HG03159 (cell line): ENCODE measurements around the gene FAAH.
"Not testable (repeated sequence)": the region's sequence is repeated elsewhere in the genome, so short reads cannot be mapped to it uniquely, and the experiment has no call there.

Experiments used
- ATAC-seq: cut with Tn5 transposase; IDR thresholded peaks from one replicate; pipeline ENCODE4 v1.9.1; 2021; ENCODE audit warnings: mild to moderate bottlenecking, moderate library complexity; ENCODE audit not compliant: unreplicated experiment

The FAAH gene

DNA sequence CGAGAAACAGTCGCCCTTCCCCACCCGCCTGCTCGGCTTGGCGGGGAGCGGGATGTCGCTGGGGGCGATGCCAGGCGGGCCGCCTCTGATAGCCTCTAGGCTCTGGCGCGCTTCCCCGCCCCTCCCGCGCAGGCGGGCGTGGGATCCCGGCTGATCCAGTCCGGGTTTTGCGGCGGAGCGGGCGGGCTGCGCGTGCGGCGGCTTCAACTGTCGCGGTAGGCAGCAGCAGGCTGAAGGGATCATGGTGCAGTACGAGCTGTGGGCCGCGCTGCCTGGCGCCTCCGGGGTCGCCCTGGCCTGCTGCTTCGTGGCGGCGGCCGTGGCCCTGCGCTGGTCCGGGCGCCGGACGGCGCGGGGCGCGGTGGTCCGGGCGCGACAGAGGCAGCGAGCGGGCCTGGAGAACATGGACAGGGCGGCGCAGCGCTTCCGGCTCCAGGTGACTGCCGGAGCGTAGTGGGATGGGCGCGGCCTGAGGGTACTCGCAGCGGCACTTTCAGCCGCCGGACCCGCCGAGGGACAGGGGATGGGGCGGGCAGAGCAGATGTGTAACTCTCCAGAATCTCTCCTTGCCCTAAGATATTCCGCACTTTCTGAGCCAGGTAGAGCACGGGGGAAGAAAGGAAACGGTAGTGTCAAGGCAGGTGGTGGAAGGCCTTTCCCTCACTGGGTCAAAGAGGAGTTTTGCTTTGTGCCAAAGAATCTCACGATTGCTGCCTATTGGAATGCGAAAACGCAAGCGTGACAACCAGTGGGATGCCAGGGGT is at the start of gene FAAH:
TSS of gene FAAH (plus strand) at position 210 of the 764 bp plus-strand sequence. CDS start at position 242, 32 bp downstream.
- ATAC-seq = no peak

DNA sequence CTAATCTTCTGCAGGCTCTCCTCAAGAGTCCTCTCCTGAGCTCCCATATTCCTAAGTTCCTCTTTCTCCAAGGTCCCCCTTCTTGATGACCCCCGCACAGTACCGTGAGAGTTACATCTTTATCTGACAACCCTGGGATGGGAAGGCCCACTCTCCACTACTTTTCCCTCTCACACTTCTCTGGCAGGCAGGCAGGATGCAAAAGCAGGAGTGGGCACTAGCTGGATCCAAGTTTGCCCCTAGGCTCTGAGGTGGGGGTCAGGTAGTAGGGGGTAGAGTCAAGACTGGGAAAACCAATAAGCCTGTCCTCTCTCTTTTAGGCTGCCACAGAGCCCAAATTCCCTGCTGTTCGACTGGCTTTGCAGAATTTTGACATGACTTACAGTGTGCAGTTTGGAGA is 49.6 kb upstream of the FAAH start:
- ATAC-seq = no peak

DNA sequence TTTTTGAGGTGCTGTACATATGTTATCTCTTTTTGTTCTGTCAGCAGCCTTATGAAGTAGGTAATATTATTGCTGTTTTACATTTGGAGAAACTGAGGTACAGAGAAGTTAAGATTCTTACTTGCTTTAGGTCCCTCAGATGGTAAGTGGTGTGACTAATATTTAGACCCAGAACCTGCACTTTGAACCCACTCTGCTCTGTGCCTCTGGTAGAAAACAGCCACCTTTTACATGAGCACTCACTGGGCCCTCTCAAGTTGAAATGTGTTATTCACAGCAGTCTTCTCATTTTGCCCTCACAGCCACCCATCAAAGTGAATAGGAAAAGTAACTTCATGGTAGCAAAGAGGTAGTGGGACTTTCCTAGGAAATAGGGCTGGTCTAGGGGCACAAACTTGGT is 48.8 kb upstream of the FAAH start:
- ATAC-seq = no peak

DNA sequence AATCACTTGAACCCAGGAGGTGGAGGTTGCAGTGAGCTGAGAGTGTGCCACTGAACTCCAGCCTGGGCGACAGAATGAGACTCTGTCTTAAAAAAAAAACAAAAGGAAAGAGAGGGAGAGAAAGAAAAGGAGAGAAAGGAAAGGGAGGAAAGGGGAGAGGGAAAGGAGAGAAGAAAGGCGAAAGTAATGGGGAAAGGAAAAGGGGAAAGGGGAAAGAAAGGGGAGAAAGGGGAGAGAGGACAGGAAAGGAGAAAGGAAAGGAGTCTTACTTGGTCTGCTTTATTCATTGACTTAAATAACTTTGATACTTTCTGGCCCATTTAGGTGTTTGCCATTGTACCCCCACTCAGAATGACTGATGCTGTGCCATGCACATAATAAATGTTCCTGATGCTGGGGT is 41.8 kb upstream of the FAAH start:
- ATAC-seq = no peak

DNA sequence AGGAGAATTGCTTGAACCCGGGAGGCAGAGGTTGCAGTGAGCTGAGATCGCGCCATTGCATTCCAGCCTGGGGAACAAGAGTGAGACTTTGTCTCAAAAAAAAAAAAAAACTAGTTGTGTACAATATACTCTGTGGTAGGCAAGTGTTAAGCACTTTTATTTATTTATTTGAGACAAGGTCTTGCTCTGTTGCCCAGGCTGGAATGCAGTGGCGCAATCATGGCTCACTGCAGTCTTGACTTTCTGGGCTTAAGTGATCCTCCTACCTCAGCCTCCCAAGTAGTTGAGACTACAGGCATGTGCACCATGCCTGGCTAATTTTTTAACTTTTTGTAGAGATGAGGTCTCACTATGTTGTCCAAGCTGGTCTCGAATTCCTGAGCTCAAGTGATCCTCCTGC is 38.2 kb upstream of the FAAH start:
- not testable (repeated sequence) for ATAC-seq

DNA sequence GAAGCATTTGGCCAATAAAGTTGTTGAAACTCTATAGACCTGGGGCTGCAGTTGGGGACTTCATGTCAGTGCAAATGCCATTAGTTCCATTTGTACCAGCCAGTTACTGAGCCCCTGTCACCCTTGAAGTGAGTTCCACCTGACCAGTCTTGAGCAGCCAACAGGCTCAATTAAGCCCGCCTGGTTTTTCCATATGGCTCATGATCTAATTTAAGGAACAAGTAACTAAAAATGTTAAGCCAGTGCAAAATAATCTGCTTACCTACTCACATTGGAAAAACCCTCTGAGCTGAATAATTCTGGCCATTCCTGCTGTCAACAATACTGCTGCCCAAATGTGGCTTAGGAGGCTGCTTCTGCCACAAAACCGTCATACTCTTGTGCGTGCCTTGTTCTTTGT is 32.0 kb upstream of the FAAH start:
- no peak for ATAC-seq

DNA sequence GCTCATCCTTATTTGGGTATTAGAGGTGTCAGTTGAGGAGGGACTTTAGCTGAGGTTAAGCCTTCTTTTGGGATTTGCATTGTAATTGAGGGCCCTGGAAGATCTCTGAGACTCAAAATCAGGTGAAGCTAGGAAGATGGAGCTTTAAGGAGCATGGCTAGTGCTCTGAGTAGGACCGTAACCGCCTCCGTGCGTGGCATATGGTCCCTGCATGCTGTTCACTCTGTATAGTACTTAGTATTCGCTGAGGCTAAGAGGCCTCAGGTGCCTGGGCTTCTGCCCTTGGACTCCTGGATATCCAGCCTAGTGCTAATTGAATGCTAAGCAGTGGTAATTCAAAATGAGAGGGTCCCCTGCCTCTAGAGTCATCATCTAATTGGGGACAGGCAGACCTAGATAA is 31.0 kb upstream of the FAAH start:
- no peak for ATAC-seq

DNA sequence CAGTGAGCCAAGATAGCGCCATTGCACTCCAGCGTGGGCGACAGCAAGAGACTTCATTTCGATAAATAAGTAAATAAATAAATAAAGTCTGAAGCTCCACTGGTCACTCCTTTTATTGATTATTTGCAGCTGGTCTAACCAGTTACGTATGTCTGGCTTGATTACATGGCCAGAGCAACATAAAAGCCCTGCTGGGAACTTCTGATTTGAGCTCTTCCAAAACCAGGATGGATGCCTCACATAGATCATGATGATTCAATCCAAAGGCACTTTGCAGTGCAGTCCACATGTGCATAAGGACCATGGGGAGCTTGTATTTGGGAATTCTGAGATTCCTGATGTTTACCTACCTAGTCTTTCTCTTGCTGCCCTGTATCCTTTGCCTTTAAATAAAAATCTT is 29.5 kb upstream of the FAAH start:
- ATAC-seq = no peak

DNA sequence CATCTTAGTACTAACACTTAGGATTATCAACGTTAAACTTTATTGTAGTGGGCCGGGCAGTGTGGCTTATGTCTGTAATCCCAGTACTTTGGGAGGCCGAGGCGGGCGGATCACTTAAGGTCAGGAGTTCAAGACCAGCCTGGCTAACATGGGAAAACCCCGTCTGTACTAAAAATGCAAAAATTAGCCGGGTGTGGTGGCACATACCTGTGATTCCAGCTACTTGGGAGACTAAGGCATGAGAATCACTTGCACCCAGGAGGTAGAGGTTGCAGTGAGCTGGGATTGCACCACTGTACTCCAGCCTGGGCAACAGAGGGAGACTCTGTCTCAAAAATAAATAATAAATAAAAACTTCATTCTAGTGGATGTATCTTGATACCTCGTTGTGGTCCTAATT is 28.3 kb upstream of the FAAH start:
- not testable (repeated sequence) for ATAC-seq

DNA sequence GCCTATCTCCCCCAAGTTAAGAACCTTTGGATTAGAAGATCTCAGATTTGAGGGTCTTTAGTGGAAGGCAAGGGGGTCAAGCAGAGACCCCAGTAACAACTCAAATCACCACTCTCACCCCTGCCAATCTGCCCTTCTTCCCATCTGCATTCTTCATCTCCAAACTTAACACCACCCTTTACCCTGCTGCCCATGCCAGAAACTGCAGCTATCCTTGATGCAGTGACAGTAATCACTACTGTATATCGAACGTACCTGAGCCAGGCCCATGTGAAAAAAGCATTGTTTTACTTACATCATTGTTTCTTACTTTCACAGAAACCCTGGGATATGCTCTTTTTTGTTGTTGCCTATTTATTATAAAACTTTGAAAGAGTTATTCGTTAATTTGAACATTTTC is 27.0 kb upstream of the FAAH start:
- no peak for ATAC-seq

DNA sequence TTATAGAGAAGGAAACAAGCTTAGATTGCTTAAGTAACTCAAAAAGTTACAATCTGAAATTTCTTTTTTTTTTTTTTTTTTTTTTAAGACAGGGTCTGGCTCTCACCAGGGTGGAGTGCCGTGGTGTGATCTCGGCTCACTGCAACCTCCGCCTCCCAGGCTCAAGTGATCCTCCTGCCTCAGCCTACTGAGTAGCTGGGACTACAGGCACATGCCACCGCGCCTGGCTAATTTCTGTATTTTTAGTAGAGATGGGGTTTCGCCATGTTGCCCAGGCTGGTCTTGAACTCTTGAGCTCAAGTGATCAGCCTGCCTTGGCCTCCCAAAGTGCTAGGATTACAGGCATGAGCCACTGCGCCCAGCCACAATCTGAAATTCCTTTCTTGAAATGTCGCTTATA is 26.4 kb upstream of the FAAH start:
- ATAC-seq = not testable (repeated sequence)

DNA sequence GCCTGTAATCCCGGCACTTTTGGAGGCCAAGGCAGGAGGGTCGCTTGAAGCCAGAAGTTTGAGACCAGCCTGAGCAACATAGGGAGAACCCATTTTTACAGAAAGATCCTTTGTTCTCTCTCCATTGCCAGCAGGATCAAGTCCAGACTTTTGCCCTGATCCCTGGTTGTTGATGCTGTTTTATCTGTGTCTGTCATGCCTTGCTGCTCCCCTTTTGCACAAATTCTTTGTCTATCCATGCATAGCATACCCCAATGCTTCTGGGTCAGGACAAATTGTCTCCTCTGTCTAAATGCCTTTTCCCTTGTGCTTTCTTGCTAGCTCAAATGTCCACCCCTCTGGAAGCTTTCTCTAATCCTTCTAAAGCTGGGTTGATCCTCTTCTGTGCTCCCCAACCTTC is 25.3 kb upstream of the FAAH start:
- ATAC-seq = no peak

DNA sequence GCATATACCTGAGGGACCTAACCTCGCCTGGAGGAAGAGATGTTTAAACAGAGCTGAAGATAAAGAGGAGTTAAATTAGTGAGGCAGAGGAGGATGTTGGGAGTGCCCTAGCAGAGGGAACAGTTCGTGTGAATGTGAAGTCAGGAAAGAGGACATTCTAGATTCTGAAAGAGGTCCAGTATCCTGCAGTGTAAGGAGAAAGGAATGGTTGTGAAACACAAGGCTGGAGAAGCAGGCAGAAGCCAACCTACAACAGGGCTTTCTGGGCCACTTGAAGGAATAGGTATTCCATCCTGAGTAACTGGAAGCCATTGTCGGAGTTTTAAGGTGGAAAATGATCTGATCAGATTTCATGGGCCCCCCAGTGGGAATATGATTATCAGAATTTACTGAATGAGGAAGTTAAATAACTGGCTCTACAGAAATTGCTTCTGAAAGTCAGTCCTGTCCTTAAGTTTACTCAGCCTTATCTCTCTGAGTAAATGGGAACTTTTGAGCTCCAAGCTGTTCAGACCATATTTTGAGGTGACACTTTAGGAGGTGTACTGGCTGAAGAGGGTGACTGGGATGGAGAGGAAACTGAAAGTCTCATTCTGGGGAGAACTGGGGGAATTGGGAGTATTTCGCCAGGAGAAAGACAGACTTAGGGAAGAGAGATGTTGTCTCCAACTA is 24.4 kb upstream of the FAAH start:
- ATAC-seq = no peak

DNA sequence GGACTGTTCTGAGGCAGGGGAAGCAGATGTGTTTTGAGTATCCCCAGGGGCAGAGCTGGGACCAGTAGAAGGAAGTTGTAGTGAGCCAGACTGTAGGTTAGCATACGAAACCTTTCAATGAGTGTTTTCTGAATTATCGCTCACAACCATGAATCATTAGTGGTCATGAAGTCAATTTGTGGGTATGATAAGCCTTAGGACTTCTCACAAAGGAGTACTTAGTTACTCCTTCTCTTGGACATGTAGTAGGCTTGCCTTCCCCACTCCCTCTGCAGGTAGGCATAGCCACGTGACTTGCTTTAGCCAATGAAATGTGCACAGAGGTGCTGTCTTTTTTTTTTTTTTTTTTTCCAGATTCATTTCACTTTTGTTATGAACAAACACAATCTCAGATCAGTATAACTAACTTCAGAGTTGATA is 23.9 kb upstream of the FAAH start:
- ATAC-seq = no peak

DNA sequence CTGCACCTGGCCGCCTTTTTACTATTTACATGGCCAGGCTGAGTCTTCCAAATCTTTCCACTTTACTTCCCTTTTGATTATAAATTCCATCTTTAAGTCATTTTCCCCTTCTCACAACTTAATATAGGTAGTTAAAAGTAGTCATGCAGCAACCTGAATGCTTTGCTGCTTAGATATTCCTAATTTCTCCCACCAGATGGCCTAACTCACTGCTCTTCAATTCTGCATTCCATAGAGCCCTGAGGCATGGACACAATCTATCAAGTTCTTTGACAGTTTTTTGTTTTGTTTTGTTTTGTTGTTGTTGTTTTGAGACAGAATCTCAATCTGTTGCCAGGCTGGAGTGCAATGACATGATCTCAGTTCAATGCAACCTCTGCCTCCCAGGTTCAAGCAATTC is 21.7 kb upstream of the FAAH start:
- no peak for ATAC-seq

DNA sequence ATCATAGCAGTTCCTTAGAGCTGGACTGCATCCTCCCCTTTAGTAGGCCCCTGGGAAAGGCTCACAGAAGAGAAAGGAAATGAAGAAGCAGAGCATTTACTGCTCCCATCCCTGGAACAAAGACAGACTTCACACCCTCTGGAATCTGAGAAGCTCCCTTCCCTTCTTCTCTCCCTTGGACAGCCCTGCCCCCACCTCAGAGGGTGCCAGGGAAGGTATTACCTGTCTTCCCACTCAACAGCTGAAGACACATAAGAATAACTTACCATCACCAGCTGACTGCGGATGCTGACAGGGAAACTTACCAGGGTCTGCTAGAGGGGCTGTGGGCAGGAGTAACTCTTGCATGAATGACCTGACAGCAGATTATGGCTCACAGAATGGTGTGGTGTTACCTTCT is 14.1 kb upstream of the FAAH start:
- ATAC-seq = no peak

DNA sequence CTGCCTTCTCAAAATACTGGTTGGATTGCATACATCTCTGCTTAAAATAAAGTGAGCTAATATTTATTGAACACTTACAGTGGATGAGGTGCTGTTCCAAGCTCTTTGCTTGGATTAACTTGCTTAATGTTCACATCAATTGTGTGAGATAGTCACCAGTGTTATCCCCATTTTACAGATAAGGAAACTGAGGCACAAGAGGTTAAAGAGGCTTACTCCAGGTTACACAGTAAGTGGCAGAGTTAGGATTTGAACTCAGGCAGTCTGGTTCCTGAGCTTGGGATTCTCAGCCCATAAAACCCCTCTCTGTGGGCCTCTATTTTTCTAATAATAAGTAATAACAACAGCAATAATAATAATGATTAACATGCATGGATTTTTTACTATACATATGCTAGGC is 13.6 kb upstream of the FAAH start:
- ATAC-seq = no peak

DNA sequence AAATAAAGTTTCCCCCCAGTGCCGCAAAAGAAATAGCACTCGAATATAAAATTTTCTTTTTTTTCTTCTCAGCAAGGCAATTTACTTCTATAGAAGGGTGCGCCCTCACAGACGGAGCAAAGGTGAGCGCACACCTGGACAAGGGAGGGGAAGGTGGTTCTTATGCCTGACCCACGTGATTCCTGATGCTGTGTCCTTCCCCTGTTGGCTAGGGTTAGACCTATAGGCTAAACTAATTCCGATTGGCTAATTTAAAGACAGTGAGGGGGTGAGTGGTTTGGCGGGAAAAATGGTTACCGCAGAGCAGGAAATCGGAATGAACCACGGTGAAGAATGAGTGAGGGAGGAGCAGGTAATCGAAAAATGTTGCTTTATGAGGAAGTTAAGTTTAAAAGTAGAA is 607 bp upstream of the FAAH start:
- no peak for ATAC-seq

DNA sequence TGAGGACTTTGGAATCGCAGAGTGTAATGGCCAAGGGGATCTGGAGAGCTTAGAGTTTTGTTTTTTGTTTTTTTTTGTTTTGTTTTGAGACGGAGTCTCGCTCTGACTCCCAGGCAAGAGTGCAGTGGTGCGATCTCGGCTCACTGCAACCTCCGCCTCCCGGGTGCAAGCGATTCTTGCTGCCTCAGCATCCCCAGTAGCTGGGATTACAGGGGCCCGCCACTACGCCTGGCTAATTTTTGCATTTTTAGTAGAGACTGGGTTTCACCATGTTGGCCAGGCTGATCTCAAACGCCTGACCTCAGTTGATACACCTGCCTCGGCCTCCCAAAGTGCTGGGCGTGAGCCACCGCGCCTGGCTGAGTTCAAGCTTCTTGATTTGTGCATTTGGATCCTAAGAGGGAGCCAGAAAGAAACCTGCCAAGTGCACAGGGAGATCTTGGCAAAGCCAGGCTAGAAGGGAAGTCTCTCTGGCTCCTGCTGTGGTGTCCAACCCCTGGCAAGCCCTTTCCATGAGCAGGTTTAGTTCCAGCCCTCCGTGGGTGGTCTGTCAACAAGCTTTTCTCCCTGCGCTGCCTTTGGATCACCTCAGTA is 852 bp downstream of the FAAH start:
- ATAC-seq = no peak

DNA sequence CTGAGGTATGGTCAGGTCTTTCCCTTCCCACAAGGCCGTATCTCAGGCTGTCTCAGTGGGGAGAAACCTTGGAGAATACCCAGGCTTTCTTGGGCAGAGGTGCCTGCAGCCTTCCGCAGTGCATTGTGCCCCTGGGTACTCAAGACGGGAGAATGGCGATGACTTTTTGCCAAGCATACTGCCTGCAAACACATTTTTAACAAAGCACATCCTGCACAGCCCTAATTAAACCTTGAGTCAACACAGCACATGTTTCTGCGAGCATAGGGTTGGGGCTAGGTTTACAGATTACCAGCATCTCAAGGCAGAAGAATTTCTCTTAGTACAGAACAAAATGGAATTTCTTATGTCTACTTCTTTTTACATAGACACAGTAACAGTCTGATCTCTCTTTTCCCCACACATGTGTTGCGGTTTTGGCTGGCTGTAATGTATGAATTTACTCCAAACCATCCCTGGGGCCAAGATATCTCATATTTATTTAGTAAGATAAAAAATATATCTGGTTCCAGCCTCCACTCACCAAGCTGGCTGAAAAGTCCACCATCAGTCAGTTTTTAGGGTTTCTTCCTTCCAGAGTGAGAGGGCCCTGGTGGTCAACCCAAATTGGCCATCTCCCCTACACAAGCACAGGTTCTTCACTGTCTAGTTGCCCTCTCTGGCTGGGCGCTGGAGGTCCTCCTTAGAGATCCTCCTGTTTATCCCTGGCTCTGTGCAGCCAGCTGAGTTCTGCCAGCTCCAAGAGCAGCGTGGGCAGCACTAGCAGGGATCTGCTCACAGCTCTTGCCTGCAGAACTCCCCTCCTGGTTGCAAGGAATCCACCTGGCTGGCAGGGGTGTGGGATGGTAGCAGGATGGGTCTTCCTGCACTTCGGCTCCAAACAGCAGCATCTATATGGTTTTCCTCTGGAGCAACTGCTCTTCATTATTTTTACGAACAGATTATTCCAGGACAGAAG is 2.6 kb downstream of the FAAH start:
- ATAC-seq = no peak

DNA sequence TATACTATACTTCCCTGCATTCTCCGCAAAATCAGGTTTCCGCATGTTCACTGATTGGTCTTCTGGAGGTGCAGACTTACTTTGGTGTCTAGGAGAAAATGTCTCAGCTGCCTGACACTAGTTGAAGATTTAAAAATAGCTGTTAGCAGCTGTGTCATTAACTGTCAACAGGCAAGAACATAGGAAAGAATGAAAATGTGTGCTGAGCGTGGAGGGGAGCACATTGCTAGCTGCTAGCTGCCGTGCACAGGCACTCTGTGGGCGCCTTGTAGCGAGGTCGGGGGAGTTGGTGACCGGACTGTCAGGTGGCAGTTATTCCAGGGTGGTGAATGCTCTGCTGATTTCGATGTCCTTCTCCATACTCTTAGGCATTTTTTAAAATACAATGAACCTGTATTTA is 5.2 kb downstream of the FAAH start:
- no peak for ATAC-seq
